HG02973 (cell line): Measurements from ENCODE around the gene EEIG1.
A peak's percentile ranks its signal among the peaks of the same experiment; 100 is the strongest.

ENCODE experiments used
- ATAC-seq: cut with Tn5 transposase; IDR thresholded peaks from one replicate; pipeline ENCODE4 v1.9.1; 2021; ENCODE audit warnings: moderate library complexity; ENCODE audit not compliant: unreplicated experiment

The EEIG1 gene

DNA sequence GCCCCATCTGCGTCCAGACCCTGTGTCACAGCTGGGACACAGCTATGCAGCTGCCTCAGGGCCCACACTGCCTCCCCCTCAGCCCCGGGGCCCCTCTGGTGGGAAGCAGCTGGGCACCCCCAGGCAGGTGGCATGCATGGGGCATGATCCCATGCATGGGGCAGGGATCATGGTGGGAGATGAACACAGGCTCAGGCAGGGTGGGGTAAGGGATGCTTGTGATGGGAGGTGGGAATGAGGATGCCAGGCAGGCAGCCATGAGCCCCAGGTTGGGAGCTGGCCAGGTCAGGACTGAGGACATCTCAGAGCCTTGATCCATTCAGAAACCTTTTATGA lies 19.7 kb downstream of the EEIG1 start:
- ATAC-seq = no peak

DNA sequence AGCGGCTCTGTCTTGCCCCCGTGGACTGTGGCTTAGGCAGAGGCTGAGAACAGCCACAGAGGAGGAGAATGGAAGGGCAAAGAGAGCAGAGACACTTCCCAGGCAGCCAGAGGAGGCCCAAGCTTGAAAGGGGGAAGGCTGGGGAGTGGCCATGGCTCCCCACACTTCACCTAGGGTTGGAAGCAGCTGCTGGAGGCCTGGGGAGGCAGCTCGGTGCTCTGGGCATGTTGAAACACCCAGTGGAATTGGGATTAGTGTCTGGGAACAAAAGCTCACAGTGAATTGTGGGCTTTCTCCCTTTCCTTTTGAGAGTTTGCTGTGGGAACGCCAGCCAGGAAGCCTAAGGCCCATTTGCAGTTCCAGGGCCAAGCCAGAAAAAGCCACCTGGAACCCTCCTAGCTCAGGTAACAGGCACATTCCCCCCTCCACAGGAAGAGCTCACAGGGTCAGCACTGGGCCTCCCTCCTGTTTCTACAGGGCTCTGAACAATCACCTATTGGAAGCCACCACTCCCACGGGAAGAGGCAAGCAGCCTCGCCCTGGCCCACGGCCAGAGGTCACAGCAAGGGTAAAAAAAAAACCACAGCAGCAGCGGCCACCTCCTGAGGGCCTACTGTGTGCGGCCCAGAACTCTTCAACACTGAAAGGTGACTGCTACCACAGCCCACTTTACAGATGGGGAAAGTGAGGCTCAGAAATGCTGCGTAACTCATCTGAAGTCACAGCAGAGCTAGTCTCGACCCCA lies 20.2 kb downstream of the EEIG1 start:
- ATAC-seq = no peak

DNA sequence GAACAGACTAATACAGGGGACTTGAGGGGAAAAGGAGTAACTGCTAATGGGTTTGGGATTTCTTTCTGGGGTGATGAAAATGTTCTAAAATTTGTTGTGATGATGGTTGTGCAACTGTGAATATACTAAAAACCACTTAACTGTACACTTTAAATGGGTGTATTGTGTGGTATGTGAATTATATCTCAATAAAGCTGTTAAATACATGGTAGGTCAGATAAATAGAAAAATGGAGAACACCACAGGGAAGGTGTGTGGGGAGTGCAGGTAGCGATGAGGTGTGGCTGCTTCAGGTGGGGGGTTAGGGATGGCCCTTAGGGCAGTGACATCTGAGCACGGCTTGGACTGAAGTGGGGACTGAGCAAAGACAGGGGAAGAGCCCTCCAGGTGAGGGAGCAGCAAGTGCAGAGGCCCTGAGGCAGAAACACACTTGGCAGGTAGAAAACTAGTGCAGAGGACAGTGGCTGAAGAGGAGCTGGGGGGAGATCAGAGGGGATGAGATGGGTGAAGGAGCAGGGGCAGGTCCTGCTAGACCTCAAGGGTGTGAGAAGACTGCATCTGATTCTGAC lies 20.9 kb downstream of the EEIG1 start:
- ATAC-seq = no peak

DNA sequence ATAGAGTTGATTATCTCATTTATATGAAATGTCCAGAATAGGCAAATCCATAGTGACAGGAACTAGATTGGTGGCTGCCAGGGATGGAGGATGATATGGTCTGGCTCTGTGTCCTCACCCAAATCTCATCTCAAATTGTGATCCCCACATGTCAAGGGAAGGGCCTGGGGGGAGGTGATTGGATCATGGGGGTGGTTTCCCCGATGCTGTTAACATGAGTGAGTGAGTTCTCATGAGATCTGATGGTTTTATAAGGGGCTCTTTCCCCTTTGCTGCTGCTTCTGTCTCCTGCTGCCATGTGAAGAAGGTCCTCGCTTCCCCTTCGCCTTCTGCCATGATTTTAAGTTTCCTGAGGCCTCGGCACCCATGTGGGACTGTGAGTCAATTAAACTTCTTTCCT lies 21.4 kb downstream of the EEIG1 start:
- ATAC-seq = no peak

DNA sequence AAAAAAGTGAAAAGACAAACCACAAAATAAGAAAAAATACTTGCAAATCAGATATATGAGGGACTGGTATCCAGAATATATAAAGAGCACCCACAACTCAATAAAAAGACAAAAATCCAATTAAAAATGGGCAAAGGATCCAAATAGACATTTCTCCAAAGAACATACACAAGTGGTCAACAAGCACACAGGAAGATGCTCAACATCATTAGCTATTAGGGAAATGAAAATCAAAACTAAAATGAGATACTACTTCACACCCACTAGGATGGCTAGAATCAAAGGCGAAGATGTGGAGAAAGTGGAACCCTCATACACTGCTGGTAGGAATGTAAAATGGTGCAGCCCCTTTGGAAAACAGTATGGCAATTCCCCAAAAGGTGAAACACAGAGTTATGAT lies 22.1 kb downstream of the EEIG1 start:
- no peak for ATAC-seq

DNA sequence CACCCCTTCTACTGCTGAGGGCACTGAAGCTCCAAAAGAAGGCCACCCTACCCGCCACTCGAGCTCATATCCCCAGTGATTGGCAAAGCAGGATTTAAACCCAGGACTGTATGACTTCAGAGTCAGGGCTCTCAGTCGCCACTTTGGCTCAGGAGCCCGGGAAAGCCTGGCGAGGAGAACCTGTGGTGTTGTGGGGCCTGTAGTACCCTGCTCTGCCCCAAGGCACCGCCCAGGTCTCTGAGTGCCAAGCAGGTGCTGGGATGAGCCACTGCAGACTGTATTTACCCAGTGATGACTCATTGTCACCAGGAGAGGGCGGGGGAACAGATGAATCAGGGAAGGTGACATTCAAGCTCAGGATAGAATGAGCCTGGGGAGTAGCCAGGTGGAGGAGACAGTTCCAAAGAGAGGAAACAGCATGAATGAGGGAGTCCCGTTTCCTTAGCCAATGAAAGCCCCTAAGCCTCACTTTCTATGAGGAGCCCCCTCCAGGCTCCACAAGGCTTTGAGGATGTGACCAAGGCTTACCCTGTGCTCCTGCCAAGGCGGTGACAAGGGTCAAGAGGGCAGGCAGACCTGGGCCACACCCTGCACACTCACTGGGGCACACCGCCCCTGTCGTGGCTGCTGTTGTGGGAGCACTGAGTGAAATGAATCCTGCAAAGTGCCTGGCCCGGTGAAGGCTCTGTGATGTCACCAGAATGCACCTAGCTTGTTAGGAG lies 25.3 kb downstream of the EEIG1 start:
- ATAC-seq = peak; percentile 52

DNA sequence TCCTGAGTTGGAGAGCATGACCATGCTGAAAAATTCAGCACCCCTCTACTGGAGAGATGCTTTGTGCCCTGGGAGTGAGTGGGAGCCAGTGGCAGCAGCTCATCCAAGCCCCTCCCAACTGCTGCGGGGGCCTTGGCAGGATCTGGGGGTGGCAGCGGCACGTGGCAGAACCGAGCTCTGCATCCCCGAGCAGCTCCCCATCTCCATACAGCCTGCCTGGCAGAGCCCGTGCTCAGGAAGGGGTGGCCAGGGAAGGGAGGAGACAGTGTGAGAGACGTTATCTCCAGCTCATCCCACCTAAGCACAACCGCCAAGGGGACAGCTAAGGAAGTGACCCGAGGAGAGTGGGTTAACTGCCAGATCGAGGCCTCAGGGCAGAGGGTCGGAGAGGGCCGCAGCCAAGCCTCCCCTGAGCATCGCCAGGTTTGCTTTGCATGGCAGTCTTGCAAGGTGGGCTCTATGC lies 25.9 kb downstream of the EEIG1 start:
- ATAC-seq = no peak

DNA sequence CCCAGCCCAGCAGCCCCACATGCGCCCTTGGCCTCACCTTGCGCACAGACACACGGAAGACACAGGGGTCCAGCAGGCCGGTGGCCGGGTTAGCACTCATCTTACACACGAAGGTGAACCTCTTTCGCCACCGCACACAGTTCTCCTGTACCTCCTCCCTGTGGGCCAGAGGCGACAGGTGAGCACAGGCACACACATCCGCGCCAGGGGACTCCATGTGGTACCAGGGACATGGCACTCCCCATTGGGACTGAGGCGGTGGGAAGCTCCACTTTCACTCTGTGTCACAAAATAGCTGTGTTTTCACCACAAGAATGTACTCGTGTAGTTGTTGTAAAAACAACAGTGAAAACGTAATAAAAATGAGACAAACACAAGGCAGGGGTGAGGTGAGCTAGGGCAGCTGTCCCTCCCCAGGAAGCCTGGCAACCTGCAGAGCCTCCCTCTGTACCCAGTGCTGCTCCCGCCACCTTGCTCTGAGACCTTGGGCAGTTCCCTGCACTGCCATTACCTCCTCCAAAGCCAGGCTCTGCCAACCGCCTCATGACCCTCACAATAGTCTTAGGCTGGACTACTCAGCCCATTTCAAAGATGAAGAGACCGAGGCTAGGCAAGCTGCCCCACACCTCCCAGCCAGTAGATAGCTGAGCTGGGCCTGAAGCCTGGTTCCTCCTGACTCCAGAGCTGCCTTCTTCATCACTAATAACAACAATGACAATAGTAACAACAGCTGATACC lies 26.9 kb downstream of the EEIG1 start:
- ATAC-seq = no peak

DNA sequence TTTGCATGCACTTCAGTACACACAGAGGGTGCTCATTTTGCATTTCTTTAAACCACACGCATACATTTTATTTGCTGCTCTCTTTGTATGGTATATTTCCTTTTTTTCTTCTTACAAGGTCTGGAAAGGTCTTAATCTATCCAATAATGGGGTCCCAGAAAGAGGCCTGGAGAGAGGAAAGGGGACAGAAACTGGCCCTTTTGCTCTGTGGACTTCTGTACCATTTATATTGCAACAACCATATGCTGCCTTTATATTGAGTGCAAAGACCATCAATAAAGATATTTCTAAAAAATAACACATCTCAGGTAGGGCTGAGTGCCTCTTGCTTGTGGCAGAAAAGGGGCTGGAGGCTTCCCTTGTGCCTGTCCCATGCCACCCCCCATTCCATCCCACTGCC lies 27.6 kb downstream of the EEIG1 start:
- ATAC-seq = no peak

DNA sequence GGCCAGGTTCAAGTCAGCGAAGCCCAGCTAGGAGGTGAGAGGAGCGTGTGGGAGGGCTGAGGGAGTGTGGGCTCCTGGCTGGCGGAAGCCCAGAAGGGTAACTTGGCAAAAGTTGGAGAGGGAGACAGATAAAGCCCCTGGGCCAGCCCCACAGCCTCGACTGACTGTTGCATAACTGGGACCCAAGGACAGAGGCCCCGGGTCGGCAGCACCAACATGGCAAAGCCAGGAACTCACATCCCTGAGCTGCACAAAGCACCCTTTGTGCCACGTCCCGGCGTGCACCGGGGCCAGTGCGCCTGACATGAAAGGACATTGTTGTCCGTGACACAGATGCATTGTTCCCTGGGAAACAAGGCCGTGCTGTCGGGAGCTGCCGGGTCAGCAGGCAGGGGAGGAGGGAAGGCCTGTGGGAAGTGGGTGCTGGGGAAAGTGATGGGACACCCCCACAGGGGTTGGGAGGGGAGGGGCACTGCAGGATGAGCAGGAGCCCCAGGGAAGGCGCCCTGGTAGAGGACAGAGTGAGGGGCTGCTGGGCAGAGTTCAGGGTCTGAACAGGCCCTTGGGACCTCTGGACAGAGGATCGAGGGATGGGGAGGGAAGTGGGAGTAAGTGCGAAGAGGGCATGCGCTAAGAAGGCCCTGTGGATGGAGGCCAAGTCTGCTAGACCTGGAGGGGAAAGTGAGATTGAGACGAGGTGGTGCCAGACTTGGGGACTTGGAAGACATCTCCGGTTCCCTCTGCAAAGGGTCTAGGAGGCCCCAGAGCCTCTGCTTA lies 30.1 kb downstream of the EEIG1 start:
- no peak for ATAC-seq

DNA sequence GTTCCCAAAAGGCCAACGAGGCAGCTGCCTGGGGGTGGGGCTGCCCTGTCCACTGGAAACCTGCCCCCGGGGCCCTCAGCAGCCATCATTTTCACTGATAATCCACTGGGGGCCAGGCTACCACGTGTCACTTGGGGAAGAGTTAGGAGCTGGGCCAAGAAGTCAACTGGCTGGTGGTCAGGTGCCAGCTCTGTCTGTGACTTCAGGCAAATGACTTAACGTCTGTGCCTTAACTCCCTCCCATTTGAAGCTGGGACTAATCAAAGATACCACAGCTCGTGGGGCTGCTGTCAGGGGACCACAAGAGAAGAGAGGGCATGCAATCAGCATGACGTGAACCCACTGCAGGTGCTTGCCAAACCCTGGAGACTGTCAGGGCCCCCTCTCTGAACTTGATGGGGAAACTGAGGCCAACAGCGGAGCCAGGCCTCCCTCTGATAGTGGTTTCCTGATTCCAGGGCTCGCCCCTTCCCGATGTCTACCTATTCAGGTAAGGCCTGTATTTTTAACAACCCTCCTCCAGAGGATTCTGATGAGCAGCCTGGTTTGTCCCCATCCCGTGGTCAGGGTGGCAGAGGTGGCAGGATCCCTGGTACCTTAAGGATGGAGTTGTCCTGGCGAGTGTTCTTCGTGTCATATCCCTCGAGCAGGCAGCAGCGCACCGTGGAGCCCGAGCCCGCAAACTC lies 30.8 kb downstream of the EEIG1 start:
- no peak for ATAC-seq

DNA sequence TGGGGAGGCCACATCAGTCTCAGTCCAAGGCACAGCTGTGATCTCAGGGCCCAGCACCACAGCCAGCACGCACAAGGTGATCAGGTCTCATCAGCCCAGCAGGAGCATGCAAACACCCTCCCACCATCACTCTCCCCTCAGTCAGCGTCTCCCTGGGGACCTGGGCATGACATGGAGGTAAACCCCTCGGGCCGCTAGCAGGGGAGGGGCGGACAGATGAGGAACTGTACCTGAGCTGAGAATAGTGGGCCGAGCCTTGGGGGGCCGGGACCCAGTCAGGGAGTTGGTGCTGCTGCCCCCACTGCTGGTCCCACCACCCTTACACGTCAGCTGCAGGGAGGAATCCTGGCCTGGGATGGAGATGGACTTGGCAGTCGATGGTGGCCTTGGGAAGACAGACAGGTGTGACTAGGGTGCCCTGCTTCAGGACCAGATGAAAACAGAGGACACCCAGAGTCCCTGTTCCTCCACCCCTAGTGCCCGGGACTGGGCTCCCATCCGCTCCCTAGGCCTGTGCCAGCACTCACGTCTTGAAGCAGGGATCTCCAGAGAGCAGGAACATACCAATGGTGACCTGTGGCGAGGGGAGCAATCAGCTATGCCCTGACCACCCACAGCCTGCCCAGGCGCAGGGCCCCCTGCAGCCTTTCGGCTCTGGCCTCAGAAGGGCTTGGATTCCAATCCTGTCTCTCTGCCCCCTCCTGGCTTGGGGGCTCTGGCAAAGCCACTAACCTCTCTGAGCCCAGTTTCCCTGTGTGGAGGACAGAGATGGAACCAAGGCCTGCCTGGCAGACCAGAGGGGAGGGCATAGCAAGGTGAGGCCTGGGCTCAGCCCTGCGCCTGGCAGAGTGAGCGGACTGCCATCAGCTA lies 32.7 kb downstream of the EEIG1 start:
- no peak for ATAC-seq

DNA sequence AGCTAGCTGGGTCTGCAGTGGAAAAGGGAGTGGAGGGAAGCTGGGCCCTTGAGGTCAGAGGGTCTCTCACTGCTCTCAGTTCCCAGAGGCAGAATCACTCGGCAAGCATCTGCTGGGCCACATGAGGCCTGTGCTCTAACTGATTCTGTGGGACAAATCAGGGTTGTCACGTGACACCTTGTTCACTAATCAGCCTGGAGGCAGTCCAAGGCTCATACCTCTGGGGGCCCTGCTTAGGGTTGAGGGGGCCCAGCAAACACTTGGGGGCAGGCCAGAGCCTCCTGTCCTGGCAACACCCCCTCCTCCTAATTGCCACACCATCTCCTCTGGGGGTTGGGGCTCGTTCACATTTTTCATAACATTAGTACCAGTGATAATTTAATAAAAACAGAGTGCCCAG lies 34.1 kb downstream of the EEIG1 start:
- ATAC-seq = no peak

DNA sequence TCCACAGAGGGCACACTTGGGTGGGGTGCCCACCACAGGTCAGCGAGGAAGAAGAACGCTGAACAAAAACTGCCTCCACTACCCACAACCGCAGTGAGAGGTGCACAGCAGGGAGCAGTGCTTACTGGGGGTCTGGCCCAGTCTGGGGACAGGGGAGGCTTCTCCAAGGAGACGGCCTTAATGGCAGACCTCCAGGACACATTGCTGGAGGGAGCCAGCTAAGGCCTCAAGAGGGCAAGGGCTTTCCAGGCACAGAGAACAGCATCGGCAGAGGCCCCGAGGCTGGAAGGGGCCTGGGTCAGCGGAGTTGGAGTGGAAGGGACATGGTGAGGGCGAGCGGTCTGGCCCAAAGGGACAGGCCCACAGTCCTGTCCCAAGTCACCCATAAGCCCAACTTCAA lies 34.8 kb downstream of the EEIG1 start:
- no peak for ATAC-seq

DNA sequence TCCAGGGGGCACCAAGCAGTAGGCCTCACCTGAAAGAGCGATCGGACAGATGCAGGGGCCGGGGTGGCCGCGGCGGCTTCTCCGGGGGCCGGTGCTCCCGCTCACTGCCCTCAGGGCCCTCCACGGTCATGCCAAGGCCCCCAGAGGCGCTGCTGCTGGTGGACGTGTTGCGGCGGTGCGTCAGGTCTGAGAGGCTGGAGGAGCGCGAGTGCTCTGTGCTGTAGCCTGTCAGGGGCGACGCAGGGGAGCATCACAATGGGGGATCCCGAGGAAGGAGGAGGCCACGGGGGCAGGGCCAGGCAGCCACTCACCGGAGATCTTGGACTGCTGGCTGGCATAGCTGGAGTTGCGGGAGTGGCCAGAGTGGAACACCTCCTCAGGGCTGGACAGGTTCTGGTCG lies 35.5 kb downstream of the EEIG1 start:
- no peak for ATAC-seq

DNA sequence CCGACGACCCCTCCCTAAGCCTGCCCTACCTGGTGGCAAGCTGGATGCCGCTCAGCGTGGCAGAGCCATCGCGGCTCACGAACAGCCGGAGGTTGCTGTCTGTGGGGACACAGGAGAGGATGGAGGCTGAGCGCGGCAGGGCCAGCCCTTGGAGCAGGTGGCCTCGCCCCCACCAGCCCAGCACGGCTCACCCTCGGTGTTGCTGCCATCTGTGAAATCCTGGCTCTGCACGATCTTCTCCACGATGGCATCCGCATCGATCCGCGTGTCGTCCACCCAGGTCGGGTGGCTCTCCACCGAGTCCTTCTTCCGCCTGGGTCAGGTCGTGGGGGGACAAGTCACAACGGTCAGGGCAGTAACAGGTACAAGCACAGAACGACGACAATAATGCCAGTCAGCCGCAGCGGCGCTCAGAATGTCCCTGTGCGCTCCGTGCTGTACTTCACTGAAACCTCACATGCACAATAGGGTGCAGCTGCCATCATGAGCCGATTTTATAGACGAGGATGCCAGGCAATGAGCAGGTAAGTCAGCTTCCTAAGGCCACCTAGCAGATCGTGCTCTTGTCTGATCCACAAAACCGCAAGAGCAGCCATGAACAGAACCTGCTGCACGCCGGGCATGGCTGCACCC lies 36.1 kb downstream of the EEIG1 start:
- ATAC-seq = no peak

DNA sequence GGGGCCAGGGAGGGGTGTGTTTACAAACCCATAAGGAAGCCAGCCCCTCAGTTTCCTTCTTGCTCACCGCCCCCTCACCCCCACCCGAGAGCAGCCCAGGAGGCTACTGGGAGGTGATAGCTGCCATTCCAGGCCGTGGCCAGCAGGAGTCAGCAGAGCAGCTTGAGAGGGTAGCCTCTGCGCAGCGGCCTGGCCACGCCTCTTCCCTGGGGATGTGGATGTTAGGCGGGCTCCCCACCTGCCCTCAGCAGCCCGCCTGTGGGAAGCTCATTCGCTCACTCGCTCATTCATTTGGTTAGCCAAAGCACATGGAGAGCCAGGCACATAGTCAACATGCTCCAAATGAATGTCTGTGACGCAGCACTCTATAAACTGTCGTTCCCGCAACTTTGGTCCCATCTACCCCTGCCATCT lies 37.1 kb downstream of the EEIG1 start:
- no peak for ATAC-seq

DNA sequence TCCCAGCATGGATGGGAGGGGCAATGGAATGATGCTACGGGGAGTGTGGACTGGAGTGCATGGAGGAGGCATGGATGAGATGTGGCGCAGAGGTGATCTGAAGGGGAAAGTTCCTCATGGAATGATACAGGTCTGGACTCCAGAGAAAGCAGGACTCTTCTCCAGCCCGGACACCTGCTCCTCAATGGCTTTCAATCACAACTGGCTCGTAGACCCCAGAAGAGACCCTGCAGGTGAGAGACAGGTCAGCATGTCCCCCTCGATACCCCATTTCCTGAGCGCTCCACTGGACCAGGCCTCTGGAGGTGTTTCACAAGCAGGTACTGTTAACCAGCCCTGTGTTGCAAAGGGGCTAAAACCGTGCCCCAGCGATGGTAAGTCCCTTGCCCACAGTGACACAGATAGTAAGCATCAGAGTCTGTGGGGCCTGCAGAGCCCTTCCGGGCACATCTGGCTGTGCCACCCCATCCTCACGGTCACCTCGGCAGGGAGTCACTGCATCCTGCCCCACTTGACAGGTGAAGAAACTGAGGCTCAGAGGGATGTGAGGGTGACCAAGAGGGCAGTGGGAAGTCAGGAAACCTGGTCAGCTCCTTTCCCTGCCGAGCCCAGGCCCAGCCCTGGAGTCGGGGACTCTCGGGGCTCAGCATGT lies 37.7 kb downstream of the EEIG1 start:
- ATAC-seq = no peak
